ENCODE results near the gene CALCOCO2.

Gene CALCOCO2

GRCh38 chr17:48893646-48894508 lies 63.0 kb downstream of the CALCOCO2 start:
- peak overlapping the region; percentile 72 for H3K4me3 ChIP-seq (replicated peaks; ENCODE audit: low read depth, low read length)
- DNase-seq (ENCODE audit: low read depth): no peak
- no peak for TF ChIP-seq CTCF (IDR thresholded peaks at IDR 0.05; ENCODE audit: low read length, missing control alignments)

GRCh38 chr17:48894886-48895285 lies 64.1 kb downstream of the CALCOCO2 start:
- no peak for TF ChIP-seq CTCF (IDR thresholded peaks at IDR 0.05; ENCODE audit: low read length, missing control alignments)
- H3K4me3 ChIP-seq (replicated peaks; ENCODE audit: low read depth, low read length): no peak overlapping the region
- DNase-seq (ENCODE audit: low read depth): no peak

- TF ChIP-seq CTCF (IDR thresholded peaks at IDR 0.05; ENCODE audit: low read length, missing control alignments): no peak
- no peak overlapping the region for H3K4me3 ChIP-seq (replicated peaks; ENCODE audit: low read depth, low read length)
- no peak for DNase-seq (ENCODE audit: low read depth)
Observed at GRCh38 chr17:48901241-48901640, 70.4 kb downstream of the CALCOCO2 start.

- DNase-seq (ENCODE audit: low read depth): no peak
- no peak overlapping the region for H3K4me3 ChIP-seq (replicated peaks; ENCODE audit: low read depth, low read length)
- TF ChIP-seq CTCF (IDR thresholded peaks at IDR 0.05; ENCODE audit: low read length, missing control alignments): no peak
Observed at GRCh38 chr17:48903401-48903800, 72.6 kb downstream of the CALCOCO2 start.

- TF ChIP-seq CTCF (IDR thresholded peaks at IDR 0.05; ENCODE audit: low read length, missing control alignments): no peak
- H3K4me3 ChIP-seq (replicated peaks; ENCODE audit: low read depth, low read length): no peak overlapping the region
Observed at GRCh38 chr17:48904428-48904827, 73.6 kb downstream of the CALCOCO2 start.

GRCh38 chr17:48905987-48906515 lies 75.2 kb downstream of the CALCOCO2 start:
- no peak for TF ChIP-seq CTCF (IDR thresholded peaks at IDR 0.05; ENCODE audit: low read length, missing control alignments)
- H3K4me3 ChIP-seq (replicated peaks; ENCODE audit: low read depth, low read length): no peak overlapping the region
- no peak for DNase-seq (ENCODE audit: low read depth)

More at GRCh38 chr17:48904428-48904827, 73.6 kb downstream of the CALCOCO2 start:
- no peak for DNase-seq (ENCODE audit: low read depth)

Data from fibroblast of pulmonary artery (primary cell).